IMR-90 (cell line): ENCODE data around the gene ATG5. TPM values are rescaled to one million over a fixed set of nuclear protein-coding genes. Genes with fewer than 3 reads are reported as not detected.

Source experiments
- ATAC-seq: fragments of 200-7000 bp; cut with Tn5 transposase; 2 replicates; pipeline ENCODE4 v1.9.1; 2020; ENCODE audit warnings: low read depth, mild to moderate bottlenecking, moderate library complexity
- BruUV-seq: library from RNA; stranded (reverse); fragments of 400-500 nt; replicated peaks from 2 replicates; lab custom pipeline; 2021; lab: Mats Ljungman, UMichigan
- CTCF ChIA-PET: fragments of 300-600 bp; formaldehyde crosslinking; extraction: SDS; loops from one replicate; lab custom pipeline; 2021; ENCODE audit warnings: antibody characterized with exemption; lab: Yijun Ruan, JAX
- POLR2A ChIA-PET: fragments of 300-600 bp; sonication (Branson Sonifier 250); formaldehyde crosslinking; loops from one replicate; lab custom pipeline; 2022; ENCODE audit warnings: antibody characterized with exemption; ENCODE audit not compliant: unreplicated experiment; lab: Charles Lee
- DNase-seq: peaks from one replicate; pipeline ENCODE4 v3.0.0; 2013
- H2AFZ ChIP-seq: replicated peaks from 2 replicates; pipeline ENCODE3; 2013; ENCODE audit warnings: low read length, mild to moderate bottlenecking; ENCODE audit not compliant: poor library complexity
- H2AK5ac ChIP-seq: 2 replicates; pipeline ENCODE4 v1.6.1; 2013; ENCODE audit warnings: low read depth, low read length, inconsistent platforms
- H2AK9ac ChIP-seq: replicated peaks from 2 replicates; pipeline ENCODE3; 2013; ENCODE audit warnings: mild to moderate bottlenecking, low read depth, low read length, moderate library complexity; ENCODE audit not compliant: poor library complexity
- H2BK120ac ChIP-seq: 2 replicates; pipeline ENCODE4 v1.6.1; 2013; ENCODE audit warnings: low read depth, low read length, inconsistent platforms
- H2BK15ac ChIP-seq: 3 replicates; pipeline ENCODE4 v1.6.1; 2013; ENCODE audit warnings: low read depth, low read length, inconsistent platforms
- H2BK20ac ChIP-seq: 2 replicates; pipeline ENCODE4 v1.6.1; 2013; ENCODE audit warnings: low read depth, mild to moderate bottlenecking, inconsistent platforms, low read length, moderate library complexity
- H2BK5ac ChIP-seq: 2 replicates; pipeline ENCODE4 v1.6.1; 2013; ENCODE audit warnings: mild to moderate bottlenecking, low read depth, low read length, inconsistent platforms; ENCODE audit not compliant: poor library complexity, severe bottlenecking
- H3K14ac ChIP-seq: replicated peaks from 2 replicates; pipeline ENCODE4 v1.6.1; 2013; ENCODE audit warnings: low read depth, low read length, inconsistent platforms
- H3K18ac ChIP-seq: 2 replicates; pipeline ENCODE4 v1.6.1; 2013; ENCODE audit warnings: low read depth, low read length, control low read depth
- H3K23ac ChIP-seq: 2 replicates; pipeline ENCODE4 v1.6.1; 2013; ENCODE audit warnings: low read depth, low read length, inconsistent platforms
- H3K27ac ChIP-seq: 2 replicates; pipeline ENCODE4 v1.5.1; 2013; ENCODE audit warnings: mild to moderate bottlenecking, control low read depth, low read length; ENCODE audit not compliant: insufficient read depth
- H3K27me3 ChIP-seq: 2 replicates; pipeline ENCODE4 v1.6.1; 2013; ENCODE audit warnings: low read length; ENCODE audit not compliant: control insufficient read depth, insufficient read depth
- H3K36me3 ChIP-seq: 2 replicates; pipeline ENCODE4 v1.6.1; 2013; ENCODE audit warnings: low read length, mixed read lengths; ENCODE audit not compliant: control insufficient read depth, insufficient read depth
- H3K4ac ChIP-seq: 2 replicates; pipeline ENCODE4 v1.6.1; 2013; ENCODE audit warnings: low read depth, low read length, inconsistent platforms
- H3K4me1 ChIP-seq: 2 replicates; pipeline ENCODE4 v1.6.1; 2013; ENCODE audit warnings: low read length, mixed read lengths; ENCODE audit not compliant: control insufficient read depth, insufficient read depth
- H3K4me2 ChIP-seq: 2 replicates; pipeline ENCODE4 v1.6.1; 2013; ENCODE audit warnings: low read depth, mild to moderate bottlenecking, control low read depth, low read length, moderate library complexity
- H3K4me3 ChIP-seq: 2 replicates; pipeline ENCODE4 v1.5.1; 2013; ENCODE audit warnings: low read depth, mild to moderate bottlenecking, control low read depth, low read length, moderate library complexity; ENCODE audit not compliant: insufficient read depth
- H3K56ac ChIP-seq: 2 replicates; pipeline ENCODE4 v1.6.1; 2013; ENCODE audit warnings: low read length, inconsistent platforms; ENCODE audit not compliant: insufficient read depth; ENCODE audit errors: extremely low read depth
- H3K79me1 ChIP-seq, 2 experiments: 2 replicates each; pipeline ENCODE4 v1.6.1; 2013; ENCODE audit warnings: low read length in 2 of 2, inconsistent platforms in 1 of 2, low read depth in 1 of 2
- H3K9ac ChIP-seq: 2 replicates; pipeline ENCODE4 v1.6.1; 2013; ENCODE audit warnings: low read depth, low read length, control low read depth
- H3K9me1 ChIP-seq: 2 replicates; pipeline ENCODE4 v1.6.1; 2013; ENCODE audit warnings: low read length, inconsistent platforms; ENCODE audit not compliant: insufficient read depth
- H3K9me3 ChIP-seq: 2 replicates; pipeline ENCODE4 v1.6.1; 2013; ENCODE audit warnings: low read length; ENCODE audit not compliant: control insufficient read depth, insufficient read depth
- H4K20me1 ChIP-seq: 2 replicates; pipeline ENCODE4 v1.6.1; 2013; ENCODE audit warnings: low read length, inconsistent platforms; ENCODE audit not compliant: insufficient read depth
- H4K5ac ChIP-seq: 2 replicates; pipeline ENCODE4 v1.6.1; 2013; ENCODE audit warnings: mild to moderate bottlenecking, low read depth, low read length, control low read depth
- H4K8ac ChIP-seq, 2 experiments: 2 replicates each; pipeline ENCODE4 v1.6.1; 2013; ENCODE audit warnings: low read depth in 2 of 2, low read length in 2 of 2, control low read depth in 1 of 2, inconsistent platforms in 1 of 2
- H4K91ac ChIP-seq: 2 replicates; pipeline ENCODE4 v1.6.1; 2013; ENCODE audit warnings: low read depth, low read length, inconsistent platforms; ENCODE audit not compliant: insufficient read depth
- FOS ChIP-seq: fragments of 150-350 bp; IDR thresholded peaks from 2 replicates; pipeline ENCODE4 v1.6.1; 2016; ENCODE audit warnings: low read depth, low read length
- MAZ ChIP-seq: IDR thresholded peaks from 2 replicates; pipeline ENCODE4 v1.6.1; 2012; ENCODE audit warnings: low read depth, mild to moderate bottlenecking, low read length, improper control_type of control experiment, moderate library complexity, borderline replicate concordance
- WGBS, 2 experiments: methylation state at CpG; one replicate each; pipeline versions ENCODE4 v1.1.5 to v1.1.7; 2013; ENCODE audit warnings: missing lambda C conversion rate in 2 of 2; ENCODE audit not compliant: insufficient read length in 1 of 2; ENCODE audit errors: extremely low coverage in 2 of 2; 5-methylcytosine and 5-hydroxymethylcytosine counted together
- dilution Hi-C: fragments of 300-500 bp; cut with HindIII; formaldehyde crosslinking; loops from one replicate; pipeline ENCODE4 v1.14.3; 2018; ENCODE audit warnings: low sequenced_read_pairs; ENCODE audit not compliant: unreplicated experiment
- in situ Hi-C: fragments of 300-500 bp; cut with MboI; formaldehyde crosslinking; loops from 3 replicates; pipeline ENCODE4 v1.14.3; 2019; ENCODE audit warnings: low sequenced_read_pairs, inconsistent platforms, mixed read lengths
- intact Hi-C: fragments of 100-400 bp; cut with micrococcal nuclease; formaldehyde crosslinking; loops from 2 replicates; pipeline ENCODE4 v1.10.0; 2022
- polyA plus RNA-seq, 3 experiments: library from polyadenylated mRNA; depleted of rRNA; stranded (reverse); fragments of >200 nt; gene quantifications; 2 replicates each; pipeline ENCODE4 v1.2.3, GENCODE V29; 2012; ENCODE audit warnings: low replicate concordance in 1 of 3
- total RNA-seq: library from RNA; depleted of rRNA; stranded (reverse); fragments of >200 nt; gene quantifications from 2 replicates; pipeline ENCODE4 v1.2.3, GENCODE V29; 2012
- TF ChIP-seq, protein P1 (sequence below): conservative IDR thresholded peaks from 2 replicates; pipeline ENCODE4 v1.5.1; 2012; ENCODE audit warnings: mild to moderate bottlenecking, low read depth, low read length, improper control_type of control experiment

The ATG5 gene
- total and polyA plus RNA-seq, 2 of the 4 experiments (the other 2 are of a cell fraction), result 13.5 to 28.0 TPM

DNA sequence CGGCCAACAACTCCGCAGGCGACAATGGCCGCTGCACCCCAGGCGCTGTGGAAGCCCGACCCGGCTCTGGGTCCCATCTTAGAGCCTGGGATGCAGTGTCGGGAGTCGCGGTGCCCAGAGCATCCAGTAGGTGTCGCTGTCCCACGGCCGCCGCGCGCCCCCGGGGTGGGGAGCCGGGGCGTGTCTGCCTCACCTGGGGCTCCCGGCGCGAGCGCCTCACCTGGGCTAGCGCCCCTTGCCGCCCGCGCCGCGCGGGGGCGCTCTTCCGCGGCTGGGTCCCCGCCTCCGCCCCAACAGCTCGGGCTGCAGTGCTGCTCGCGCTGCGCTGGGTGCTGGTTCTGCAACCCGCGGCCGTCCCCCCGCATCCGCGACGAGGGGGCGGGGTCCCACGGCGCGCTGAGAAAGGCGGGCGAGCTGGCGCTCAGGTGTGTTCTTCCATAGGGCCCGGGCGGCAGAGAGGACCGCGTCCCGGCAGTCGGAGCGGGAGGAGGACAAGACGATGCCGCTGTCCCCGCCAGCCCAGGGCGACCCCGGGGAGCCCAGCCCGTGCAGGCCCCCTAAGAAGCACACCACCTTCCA is 34.9 kb upstream of the ATG5 start, which contains the start of gene CRYBG1:
TSS of gene CRYBG1 (plus strand) at position 308 of the 579 bp plus-strand sequence. CDS start at position 500, 192 bp downstream.
- in situ Hi-C loops, result no loop called here

More for the DNA sequence above, 34.9 kb upstream of the ATG5 start, which contains the start of gene CRYBG1:
- intact Hi-C loops (loop anchor here (1.0 kb wide), 1 partner anchor 619 kb away; no protein-coding TSS in a partner anchor), dilution Hi-C loops (no loop called here)
- Histone ChIP-seq H4K91ac (no peak within 1 kb of the TSS), H2BK20ac (no peak within 1 kb of the TSS), H4K8ac (no peak within 1 kb of the TSS), H2AK5ac (no peak within 1 kb of the TSS), H3K79me1 (no peaks in the 10 kb centered on the region), H2AK9ac (no peak within 1 kb of the TSS), H3K9me3 (no peaks in the 10 kb centered on the region), H3K4ac (no peak within 1 kb of the TSS), H3K4me1 (peaks cover 3% of the 10 kb centered on the region; the same call in 1 of the 2 replicates), H3K18ac (no peak within 1 kb of the TSS), H3K14ac (no peak within 1 kb of the TSS), H3K4me2 (peak within 1 kb of the TSS; percentile 77), H2BK120ac (no peak within 1 kb of the TSS), H3K4me3 (peak within 1 kb of the TSS; percentile 9; the same call in 1 of the 2 replicates), H3K27ac (no peak within 1 kb of the TSS), H3K36me3 (no peaks in the 10 kb centered on the region), H3K9me1 (no peaks in the 10 kb centered on the region), H3K27me3 (peaks cover 28% of the 10 kb centered on the region), H4K5ac (no peak within 1 kb of the TSS), H3K9ac (no peak within 1 kb of the TSS), H4K20me1 (no peaks in the 10 kb centered on the region), H3K56ac (no peak within 1 kb of the TSS), H2BK5ac (no peak within 1 kb of the TSS), H2BK15ac (no peak within 1 kb of the TSS), H3K23ac (no peak within 1 kb of the TSS), H2AFZ (peak within 1 kb of the TSS; percentile 91)
- WGBS, 2 experiments, result 2% methylated on average over 26 of the region's 66 CpGs; no CpG with 5 or more reads in 1 of the 2 experiments
- DNase-seq, result no peak
- peak; percentile 93 for ATAC-seq
- ChIA-PET POLR2A (no interaction called here), CTCF (interaction anchor here (0.7 to 1.1 kb wide), 3 partner anchors 11 to 625 kb away, joined by 3 read pairs; no protein-coding TSS in a partner anchor)
- BruUV-seq, result no TSS peak
- TF ChIP-seq, protein P1, sequence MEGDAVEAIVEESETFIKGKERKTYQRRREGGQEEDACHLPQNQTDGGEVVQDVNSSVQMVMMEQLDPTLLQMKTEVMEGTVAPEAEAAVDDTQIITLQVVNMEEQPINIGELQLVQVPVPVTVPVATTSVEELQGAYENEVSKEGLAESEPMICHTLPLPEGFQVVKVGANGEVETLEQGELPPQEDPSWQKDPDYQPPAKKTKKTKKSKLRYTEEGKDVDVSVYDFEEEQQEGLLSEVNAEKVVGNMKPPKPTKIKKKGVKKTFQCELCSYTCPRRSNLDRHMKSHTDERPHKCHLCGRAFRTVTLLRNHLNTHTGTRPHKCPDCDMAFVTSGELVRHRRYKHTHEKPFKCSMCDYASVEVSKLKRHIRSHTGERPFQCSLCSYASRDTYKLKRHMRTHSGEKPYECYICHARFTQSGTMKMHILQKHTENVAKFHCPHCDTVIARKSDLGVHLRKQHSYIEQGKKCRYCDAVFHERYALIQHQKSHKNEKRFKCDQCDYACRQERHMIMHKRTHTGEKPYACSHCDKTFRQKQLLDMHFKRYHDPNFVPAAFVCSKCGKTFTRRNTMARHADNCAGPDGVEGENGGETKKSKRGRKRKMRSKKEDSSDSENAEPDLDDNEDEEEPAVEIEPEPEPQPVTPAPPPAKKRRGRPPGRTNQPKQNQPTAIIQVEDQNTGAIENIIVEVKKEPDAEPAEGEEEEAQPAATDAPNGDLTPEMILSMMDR, result peak; percentile 56
- TF ChIP-seq MAZ (no peak), FOS (peak; percentile 13; the same call in 1 of the 2 replicates)
